HL-60/S4 treated with retinoic acid at 250 ng/mL for 4 days and 3 days (cell line): ENCODE data around the gene FAM20C.
"Not testable (repeated sequence)": the region's sequence is repeated elsewhere in the genome, so short reads cannot be mapped to it uniquely, and the experiment has no call there.

Experiments used
- in situ Hi-C: fragments of 300-500 bp; cut with MboI; formaldehyde crosslinking; loops from 2 replicates; pipeline ENCODE4 v1.7.0; 2022; ENCODE audit warnings: low sequenced_read_pairs

The FAM20C gene

DNA sequence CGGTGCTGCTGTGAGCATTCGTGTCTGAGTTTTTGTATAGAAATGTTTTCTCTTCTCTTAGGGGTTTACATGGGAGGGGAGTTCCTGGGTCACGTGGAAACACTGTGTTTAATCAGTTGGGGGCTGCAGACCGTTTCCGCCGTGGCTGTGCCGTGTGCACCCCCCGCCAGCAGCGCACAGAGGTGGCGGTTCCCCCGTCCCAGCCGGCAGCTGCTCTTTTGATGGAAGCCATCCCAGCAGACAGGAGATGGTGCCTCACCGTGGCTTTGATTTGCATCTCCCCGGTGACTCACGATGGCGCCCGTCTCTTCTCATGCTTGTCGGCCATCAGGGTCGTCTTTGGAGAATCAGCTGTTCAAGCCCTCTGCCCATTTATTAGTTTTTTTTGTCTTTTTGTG is 62.7 kb downstream of the FAM20C start:
- in situ Hi-C loops: no loop called here

DNA sequence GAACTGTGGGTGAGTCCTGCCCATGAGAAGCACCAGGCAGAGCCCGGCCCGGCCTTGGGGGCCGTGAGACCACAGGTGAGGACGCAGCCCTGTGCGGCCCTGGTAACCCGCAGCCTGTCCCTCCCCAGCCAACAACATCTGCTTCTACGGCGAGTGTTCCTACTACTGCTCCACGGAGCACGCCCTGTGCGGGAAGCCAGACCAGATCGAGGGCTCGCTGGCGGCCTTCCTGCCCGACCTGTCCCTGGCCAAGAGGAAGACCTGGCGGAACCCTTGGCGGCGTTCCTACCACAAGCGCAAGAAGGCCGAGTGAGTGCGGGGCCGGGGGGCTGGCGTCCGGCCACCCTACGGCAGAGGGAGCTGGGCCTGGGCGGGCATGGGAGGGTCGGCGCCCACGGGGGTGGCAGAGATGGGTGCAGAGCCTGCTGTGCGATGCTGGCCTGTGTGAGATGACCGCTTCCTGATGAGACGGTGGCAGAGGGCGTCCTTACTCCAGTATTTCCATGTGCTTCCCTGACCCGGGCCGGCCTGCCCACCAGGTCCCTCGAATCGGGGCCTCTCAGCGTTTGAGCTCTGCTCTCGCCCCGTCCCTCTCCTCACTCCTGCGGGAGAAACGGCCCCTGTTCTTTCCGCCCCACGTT is 63.5 kb downstream of the FAM20C start:
- in situ Hi-C loops: no loop called here

DNA sequence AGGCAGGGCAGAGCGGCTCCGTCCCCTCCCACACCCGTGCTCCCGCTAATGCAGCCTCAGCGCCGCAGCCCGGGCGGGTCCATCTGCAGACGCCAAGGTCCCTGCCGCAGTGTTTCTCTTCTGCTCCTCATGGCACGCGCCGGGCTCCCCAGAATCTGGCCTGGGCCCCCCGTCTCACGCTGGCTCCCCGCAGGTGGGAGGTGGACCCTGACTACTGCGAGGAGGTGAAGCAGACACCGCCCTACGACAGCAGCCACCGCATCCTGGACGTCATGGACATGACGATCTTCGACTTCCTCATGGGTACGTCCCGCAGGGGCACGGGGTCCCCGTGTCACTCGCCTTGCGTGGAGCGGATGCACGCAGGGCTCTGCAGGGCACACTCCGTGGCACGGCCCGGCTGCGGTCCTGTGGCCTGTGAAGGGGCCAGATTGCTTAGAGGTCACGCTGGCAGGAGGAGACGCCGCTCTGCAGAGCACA is 64.1 kb downstream of the FAM20C start:
- in situ Hi-C loops: no loop called here

DNA sequence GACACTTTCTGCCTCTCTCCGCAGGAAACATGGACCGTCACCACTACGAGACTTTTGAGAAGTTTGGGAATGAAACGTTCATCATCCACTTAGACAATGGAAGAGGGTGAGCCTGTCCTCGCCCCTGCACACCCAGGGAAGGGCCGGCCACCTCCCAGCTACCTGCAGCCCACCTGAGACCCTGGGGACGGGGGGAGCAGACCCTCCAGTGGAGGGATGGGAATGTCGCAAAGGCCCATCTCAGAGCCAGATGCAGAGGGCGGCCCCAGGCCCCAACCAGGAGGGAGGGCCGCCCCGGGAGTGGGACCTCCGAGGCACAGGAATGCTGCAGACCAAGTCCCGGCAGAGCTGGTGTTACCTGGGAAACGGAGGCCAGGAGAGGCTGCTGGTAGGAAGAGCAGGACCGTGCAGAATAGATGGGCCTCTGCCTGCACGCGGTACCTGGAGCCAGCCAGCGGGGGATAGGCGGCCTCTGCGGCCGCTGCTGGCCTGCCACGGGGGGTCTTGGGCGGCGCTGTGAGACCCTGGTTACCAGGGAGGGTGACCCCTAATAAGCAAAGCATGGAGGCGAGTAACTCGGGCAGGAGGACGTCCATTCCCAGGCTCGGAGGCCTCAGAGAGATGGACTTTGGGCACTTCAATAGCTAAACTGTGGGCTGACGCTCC is 64.7 kb downstream of the FAM20C start:
- in situ Hi-C loops: no loop called here

DNA sequence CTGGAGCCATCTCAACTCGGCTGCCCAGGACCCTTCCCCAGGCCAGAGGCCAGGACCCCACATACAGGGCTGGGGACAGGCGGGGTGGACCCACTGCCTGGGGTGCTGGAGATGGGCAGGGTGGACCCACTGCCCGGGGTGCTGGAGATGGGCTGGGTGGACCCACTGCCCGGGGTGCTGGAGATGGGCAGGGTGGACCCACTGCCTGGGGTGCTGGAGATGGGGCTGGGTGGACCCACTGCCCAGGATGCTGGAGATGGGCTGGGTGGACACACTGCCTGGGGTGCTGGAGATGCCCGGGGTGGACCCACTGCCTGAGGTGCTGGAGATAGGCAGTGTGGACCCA is 65.2 kb downstream of the FAM20C start:
- in situ Hi-C loops: no loop called here

DNA sequence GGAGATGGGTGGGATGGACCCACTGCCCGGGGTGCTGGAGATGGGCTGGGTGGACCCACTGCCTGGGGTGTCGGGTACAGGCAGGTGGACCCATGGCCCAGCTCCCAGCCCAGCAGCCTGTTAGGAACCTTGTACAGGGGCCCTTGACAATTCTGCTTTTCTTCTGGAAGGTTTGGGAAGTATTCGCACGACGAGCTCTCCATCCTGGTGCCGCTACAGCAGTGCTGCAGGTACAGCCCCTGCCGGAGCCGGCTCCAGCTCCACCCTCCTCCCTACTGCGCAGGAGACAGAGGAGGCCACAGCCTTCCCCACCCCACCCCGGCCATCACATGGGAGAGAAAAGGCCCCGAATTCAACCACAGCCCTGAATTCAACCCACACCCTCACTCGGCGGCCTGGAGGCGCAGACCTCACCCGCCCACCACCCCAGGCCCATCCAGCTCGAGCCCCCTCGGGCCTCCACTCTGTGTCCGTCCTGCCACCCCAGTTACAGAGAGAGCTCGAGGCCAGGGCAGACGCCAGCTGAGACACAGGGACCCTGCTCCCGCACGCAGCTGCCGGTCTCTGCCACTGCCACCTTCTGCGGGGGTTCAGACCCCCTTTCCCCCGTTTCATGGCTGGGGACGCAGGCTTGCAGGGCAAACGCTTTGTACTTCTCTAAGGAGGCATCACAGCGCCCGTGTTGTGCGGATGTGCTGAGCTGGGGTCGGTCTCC is 66.3 kb downstream of the FAM20C start:
- in situ Hi-C loops: no loop called here

DNA sequence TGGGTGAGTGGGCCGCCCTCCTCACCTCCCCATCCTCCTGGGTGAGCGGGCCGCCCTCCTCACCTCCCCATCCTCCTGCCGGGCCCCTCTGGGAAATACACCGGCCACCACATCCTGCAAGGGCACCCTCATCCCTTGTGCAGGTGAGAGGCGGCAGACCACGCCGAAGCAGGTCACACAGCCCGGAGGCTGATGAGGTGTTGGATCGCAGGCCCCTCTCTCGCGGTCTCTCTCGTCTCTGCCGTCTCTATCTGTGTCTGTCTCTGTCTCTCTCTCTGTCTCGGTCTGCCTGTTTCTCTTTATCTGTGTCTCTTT is 66.8 kb downstream of the FAM20C start:
- in situ Hi-C loops: no loop called here

DNA sequence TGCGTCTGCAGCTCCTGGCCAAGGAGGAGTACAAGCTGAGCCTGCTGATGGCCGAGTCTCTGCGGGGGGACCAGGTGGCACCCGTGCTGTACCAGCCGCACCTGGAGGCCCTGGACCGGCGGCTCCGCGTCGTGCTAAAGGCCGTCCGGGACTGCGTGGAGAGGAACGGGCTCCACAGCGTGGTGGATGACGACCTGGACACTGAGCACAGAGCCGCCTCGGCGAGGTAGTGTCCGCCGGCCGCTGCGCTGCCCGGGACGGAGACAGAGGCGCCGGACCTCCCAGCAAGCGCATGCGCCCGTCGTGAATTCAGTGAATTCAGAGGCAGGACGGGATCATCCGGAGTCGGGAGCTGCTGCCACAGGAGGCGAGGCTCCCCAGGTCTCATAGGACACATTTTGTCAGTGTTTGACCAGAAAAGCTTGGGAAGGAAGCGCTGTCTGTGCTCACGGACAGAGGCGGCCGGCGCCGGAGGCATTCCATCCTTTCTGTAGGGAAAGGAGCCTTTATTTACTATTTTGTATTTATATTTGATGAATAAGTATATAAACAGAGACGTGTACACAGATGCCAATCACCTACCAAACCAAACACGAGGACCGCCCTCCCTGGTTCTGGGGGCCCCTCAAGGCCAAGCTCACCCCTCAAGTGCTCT is 67.5 kb downstream of the FAM20C start:
- in situ Hi-C loops: no loop called here

DNA sequence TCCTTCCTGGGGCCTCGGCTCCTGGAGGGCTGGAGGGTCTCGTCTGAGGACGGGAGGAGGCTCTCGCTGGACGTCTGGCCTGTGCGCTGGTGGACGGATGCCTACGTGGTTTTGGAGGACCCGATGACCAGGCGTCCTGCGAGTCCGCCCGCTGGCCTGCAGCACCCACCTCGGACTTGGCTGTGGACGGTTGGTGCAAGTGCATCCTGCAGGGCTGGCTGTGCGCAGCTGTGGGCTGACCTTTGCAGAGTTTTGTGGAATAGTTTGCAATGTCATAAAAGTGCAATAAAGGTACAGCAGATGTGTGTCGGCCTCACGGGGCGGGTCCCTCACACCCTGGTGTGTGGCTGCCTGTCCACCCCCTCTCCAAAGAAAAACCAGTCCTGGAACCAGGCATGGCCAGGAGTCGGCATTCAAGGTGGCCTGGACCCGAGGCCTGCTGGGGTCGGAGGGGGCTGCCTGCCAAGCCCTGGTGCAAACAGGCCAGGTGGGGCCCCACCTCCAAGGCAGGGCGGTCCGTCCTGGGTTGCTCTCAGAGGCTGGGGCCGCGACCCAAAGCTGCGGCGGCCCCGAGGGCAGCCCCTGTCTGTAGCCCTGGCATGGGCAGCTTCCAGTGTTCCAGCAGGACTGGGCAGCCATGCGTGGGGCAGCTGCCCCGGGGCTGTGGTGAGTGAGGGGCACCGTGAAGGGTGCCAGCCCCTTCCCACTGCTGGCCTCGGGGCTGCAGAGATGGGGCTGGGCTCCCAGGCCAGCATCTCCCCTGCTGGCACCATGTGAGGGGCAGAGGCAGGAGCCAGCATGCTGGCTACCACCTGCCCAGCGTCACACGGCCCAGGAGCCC is 68.3 kb downstream of the FAM20C start:
- in situ Hi-C loops: no loop called here

DNA sequence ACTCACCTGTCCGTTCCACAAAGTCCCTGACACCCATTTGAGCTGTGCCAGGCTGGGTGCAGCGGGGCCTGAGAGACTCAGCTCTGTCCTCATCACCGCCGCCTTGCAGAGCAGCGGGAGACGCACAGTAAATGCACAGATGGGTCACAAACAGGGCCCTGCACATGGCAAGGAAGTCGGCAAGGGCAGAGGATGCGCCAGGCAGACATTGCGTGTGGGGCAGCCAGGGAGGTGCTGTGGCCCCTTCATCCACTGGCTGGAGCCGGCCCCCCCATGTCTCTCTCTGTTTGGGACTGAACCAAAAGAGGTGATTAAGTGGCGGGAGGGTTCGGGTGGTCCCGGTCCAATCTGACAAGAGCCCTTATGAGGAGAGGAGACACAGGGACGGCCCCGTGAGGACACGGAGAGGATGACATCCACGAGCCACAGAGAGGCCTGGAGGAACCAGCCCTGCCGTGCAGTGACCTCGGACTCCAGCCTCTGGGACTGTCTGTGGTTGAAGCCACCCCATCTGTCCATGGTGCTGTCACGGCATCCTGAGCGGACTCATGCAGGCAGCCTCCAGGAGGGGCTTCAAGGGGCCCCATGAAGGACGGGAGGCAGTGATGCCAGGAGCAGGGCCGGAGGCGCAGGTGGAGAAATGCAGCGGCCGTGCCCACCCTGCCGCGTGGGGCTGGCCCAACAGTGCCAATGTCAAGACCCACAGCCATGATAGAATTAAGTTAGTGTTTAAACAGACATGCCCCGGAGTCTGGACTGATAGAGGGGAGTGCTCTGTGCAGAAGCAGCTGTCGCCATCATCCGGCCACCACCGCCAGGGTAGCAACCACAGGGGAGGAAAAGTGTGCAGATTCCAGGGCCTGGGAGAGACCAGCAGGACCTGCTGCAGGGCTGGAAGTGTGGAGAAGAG is 69.2 kb downstream of the FAM20C start:
- in situ Hi-C loops: no loop called here

DNA sequence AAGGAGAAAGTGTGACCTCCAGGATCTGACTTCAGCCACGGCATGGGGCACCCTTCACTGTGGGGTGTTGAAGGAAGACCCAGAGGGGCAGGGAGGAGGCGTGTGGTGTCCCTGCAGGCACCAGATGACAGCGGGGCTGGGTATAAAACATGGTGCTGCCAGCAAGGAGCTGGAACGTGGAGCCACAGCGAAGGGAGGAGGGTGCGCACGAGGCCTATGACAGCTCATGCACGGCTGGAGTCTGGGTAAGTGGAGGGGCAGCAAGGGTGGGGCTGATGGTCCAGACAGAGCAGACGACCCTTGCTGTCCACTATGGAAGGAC is 69.8 kb downstream of the FAM20C start:
- in situ Hi-C loops: no loop called here

DNA sequence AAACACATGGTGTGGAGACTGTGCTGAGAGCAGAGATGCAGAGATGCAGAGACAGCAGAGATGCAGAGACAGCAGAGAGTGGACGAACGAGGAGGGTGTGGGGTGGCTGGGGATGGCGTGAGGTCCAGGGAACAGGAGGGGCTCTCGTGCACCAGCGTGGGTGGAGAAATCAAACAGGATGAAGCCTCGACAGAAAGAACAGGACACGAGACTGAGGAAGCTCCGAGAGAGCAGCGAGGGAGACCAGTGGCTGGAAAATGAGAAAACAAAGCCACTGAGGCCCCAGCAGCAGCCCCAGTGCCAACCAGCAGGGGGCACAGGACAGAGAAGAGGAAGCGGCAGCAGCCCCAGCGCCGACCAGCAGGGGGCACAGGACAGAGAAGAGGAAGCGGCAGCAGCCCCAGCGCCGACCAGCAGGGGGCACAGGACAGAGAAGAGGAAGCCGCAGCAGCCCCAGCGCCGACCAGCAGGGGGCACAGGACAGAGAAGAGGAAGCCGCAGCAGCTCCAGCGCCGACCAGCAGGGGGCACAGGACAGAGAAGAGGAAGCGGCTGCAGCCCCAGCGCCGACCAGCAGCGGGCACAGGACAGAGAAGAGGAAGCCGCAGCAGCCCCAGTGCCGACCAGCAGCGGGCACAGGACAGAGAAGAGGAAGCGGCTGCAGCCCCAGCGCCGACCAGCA is 70.4 kb downstream of the FAM20C start:
- in situ Hi-C loops: not testable (repeated sequence)

DNA sequence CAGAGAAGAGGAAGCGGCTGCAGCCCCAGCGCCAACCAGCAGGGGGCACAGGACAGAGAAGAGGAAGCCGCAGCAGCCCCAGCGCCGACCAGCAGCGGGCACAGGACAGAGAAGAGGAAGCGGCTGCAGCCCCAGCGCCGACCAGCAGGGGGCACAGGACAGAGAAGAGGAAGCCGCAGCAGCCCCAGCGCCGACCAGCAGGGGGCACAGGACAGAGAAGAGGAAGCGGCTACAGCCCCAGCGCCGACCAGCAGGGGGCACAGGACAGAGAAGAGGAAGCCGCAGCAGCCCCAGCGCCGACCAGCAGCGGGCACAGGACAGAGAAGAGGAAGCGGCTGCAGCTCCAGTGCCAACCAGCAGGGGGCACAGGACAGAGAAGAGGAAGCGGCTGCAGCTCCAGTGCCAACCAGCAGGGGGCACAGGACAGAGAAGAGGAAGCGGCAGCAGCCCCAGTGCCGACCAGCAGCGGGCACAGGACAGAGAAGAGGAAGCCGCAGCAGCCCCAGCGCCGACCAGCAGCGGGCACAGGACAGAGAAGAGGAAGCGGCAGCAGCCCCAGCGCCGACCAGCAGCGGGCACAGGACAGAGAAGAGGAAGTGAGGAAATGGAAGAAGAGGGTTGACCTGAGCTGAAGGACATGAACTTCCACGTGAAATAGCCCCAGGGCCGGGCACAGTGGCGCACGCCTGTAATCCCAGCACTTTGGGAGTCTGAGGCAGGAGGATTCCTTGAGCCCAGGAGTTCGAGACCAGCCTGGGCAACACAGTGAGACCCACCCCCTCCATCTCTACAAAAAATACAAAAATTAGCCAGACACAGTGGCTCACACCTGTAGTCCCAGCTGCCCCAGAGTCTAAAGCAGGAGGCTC is 71.3 kb downstream of the FAM20C start:
- in situ Hi-C loops: not testable (repeated sequence)

DNA sequence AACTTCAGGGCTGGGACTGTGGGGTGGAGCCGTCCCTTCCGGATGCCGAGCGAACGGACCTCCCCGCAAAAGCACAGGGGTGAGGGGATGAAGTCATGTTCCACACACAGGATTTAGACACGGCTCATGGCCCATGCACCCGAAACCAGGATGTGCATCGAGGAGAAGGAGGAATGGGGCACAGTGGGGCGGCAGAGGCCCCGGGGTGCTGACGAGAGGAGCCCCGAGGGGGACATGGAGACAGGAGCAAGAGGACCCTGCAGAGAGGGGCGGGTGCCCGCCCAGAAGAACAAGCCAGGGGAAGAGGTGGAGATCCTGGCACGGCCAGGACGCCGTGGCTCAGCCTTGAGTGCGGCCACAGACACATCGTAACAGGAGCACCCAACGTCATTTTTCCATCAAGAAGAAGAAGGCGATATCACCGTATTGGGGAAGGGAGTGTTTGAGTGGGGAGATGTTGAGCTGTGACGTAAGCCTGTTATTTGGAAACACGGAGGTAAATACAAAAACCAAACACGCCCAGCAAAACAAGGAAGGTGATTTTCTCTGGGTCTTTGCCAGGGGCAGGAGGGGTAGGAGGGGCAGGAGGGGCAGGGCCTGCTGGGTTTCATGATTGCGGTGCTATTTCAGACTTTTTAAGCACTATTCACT is 72.3 kb downstream of the FAM20C start:
- in situ Hi-C loops: no loop called here

DNA sequence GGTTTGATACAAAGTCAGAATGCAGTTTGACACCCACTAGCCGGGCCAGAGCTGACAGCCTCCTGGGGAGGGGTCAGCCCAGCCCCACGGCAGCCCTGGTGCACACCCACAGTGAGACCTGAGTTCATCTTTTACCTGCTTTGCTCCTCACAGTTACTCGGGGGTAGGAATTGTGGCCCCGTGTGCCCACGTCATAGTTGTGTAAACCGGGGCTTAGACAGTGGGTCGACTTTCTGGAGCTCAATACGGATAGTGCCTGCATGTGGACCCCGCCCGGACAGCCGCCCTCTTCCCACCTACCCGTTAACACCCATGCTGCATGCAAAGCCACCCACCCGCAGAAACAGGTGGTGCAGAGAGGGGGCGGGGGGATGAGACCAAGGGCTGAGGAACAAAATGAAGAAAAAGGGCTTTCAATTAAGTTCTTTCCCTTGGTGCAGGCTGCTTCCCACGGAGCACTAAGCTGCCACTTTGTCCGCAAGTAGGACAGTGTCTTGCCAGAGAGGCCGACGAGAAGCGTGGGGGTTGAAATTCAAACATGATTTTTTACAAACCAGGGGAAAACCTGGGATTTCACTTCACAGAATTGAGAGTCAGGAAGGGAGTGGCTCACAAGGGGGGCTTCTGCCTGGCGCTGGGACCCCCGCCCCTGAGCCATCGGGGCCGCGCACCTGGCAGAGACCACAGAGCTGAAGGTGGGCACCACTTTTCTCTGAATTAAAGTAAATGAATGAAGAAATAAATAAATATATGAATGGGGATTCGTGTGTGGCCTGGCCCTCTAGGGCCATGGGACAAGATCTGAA is 73.0 kb downstream of the FAM20C start:
- in situ Hi-C loops: no loop called here

DNA sequence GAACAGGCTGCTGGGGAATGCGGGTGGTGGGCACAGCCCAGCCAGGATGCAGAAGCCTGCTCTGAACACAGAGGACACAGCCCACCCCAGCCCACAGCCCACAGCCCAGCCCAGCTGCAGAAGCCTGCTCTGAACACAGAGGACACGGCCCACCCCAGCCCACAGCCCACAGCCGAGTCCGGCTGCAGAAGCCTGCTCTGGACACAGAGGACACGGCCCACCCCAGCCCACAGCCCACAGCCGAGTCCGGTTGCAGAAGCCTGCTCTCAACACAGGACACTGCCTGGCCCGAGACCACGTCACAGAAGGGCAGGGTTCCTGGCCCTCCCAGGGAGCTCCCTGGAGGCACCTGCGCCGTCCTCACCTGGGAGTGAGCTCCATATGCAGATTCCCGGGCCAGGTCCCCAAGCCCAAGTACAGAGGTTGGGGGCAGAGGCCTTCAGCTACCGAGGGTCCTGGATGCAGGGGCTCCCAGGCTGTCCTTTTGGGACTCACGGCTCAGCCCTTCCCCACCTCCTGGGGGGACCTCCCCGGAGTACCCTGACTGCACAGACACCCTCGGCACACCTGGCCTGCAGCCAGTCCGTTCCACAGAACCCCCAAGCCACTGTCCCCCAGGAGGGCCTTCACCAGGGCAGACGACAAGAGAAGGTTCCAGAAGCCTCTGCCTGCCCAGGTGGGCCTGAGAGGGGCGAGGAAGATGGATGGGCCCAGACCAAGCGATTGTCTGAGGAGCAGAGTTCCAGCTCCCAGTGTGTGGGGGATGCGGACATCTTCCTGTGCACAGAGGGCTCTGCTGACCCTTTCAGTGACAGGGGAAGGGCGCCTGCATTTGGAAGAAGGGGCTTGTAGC is 73.9 kb downstream of the FAM20C start:
- in situ Hi-C loops: no loop called here
